Heart left ventricle (tissue), 13 donors: ENCODE results near the gene RTBDN.

Experiments
- POLR2A ChIP-seq, 2 donors: fragments of 450-650 bp; IDR thresholded peaks; one replicate each; pipeline ENCODE4 v1.6.1; 2017; ENCODE audit warnings: antibody characterized with exemption in 2 of 2, mild to moderate bottlenecking in 2 of 2, moderate library complexity in 2 of 2
- TF ChIP-seq, protein P1 (sequence below), 12 donors: fragments of 200-600 bp; sonication (generic) in 4 of 12; IDR thresholded peaks; one replicate each; pipeline versions ENCODE4 v1.5.0 to v1.8.0; 2018 to 2022; ENCODE audit warnings: antibody characterized with exemption in 12 of 12, mild to moderate bottlenecking in 5 of 12
- donor health status: ischemic (EF 13 %, LVEDD 7.1; RV severe dilation, severe dysfunction).
- donor health status: DM: no; HTN: yes; CAD: no.
- donor health status: DM: no; HTN: no; CAD: no.
- donor health status: ischemic (EF 25% LVEDD 6.9; RV normal size, moderate dysfunction).
- donor health status: ischemic (EF 25% LVEDD 5.7; RV mildly dilated, moderate dysfunction).
- donor health status: ischemic (EF 35%, LVEDD 5.7; RV mildly dilated, moderate dysfunction).
- donor health status: nonischemic (EF 11% LVEDD 7.7; RV severe dilation, severe dysfunction).
- donor health status: DM: yes; HTN: yes; CAD: no.
- donor health status: PGD.
- donor health status: ischemic (EF 29% LVEDD 5.4; RV normal size, mild dysfunction).
- donor health status: nonischemic (EF 23%, LVEDD 6.1; RV moderate dilation, normal function).

DNA sequence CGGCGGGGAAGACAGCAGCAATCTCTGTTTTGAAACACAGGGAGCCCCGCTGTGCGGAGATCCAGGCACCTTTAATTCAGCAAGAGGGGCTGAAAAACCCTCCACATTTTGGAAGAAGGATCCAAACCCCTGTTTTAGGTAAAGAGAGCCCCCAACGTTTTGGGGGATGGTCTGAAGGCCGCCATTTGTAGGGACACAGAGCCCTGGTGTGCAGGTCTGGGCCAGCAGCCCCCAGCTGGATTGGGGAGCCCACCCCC, 55.5 kb downstream of the RTBDN start:
- TF ChIP-seq, protein P1, sequence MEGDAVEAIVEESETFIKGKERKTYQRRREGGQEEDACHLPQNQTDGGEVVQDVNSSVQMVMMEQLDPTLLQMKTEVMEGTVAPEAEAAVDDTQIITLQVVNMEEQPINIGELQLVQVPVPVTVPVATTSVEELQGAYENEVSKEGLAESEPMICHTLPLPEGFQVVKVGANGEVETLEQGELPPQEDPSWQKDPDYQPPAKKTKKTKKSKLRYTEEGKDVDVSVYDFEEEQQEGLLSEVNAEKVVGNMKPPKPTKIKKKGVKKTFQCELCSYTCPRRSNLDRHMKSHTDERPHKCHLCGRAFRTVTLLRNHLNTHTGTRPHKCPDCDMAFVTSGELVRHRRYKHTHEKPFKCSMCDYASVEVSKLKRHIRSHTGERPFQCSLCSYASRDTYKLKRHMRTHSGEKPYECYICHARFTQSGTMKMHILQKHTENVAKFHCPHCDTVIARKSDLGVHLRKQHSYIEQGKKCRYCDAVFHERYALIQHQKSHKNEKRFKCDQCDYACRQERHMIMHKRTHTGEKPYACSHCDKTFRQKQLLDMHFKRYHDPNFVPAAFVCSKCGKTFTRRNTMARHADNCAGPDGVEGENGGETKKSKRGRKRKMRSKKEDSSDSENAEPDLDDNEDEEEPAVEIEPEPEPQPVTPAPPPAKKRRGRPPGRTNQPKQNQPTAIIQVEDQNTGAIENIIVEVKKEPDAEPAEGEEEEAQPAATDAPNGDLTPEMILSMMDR (IDR thresholded peaks at IDR 0.05), result no peak
- no peak for TF ChIP-seq POLR2A (IDR thresholded peaks at IDR 0.05)
